ENCODE data around the gene GRIP2. TPM values are rescaled to one million over a fixed set of nuclear protein-coding genes. Genes with fewer than 3 reads are reported as not detected.

Gene GRIP2
- polyA plus RNA-seq (2013) = 0.19 and 0.23 TPM in 2 replicates

GRCh38 chr3:14539742-14540491, at the start of gene GRIP2:
Gene GRIP2, minus strand, starts transcription at chr3:14540342. Its CDS starts 34 bp downstream, at chr3:14540308.
- Histone ChIP-seq H3K79me1 (ENCODE audit: low read length) (no peaks in the 10 kb centered on the region), H3K9ac (ENCODE audit: low read length) (no peak within 1 kb of the TSS), H3K4ac (ENCODE audit: low read depth, low read length) (no peak within 1 kb of the TSS), H3K4me2 (ENCODE audit: low read length) (no peak within 1 kb of the TSS), H2AFZ (ENCODE audit: insufficient read depth, low read length, poor library complexity) (no peak within 1 kb of the TSS), H3K79me2 (ENCODE audit: control insufficient read depth, insufficient read depth, low read length, poor library complexity) (no peaks in the 10 kb centered on the region), H3K4me1 (ENCODE audit: control insufficient read depth in 1 of 2, insufficient read depth in 2 of 2, low read length in 2 of 2) (no peaks in the 10 kb centered on the region), H2AK5ac (ENCODE audit: low read length) (no peak within 1 kb of the TSS), H3K9me3 (ENCODE audit: insufficient read depth, low read depth, low read length) (no peaks in the 10 kb centered on the region), H3K36me3 (ENCODE audit: control insufficient read depth in 1 of 2, insufficient read depth in 2 of 2, low read length in 2 of 2) (no peaks in the 10 kb centered on the region), H3K4me3 (ENCODE audit: low read depth, low read length) (no peak within 1 kb of the TSS), H3K27ac (ENCODE audit: low read depth, low read length) (no peak within 1 kb of the TSS), H4K8ac (ENCODE audit: low read depth, low read length) (no peak within 1 kb of the TSS), H2BK120ac (ENCODE audit: insufficient read depth, low read length, poor library complexity) (no peak within 1 kb of the TSS), H2BK5ac (ENCODE audit: low read depth, low read length, poor library complexity) (no peak within 1 kb of the TSS), H3K27me3 (ENCODE audit: insufficient read depth, low read length) (no peaks in the 10 kb centered on the region), H3K14ac (ENCODE audit: low read length) (no peak within 1 kb of the TSS), H4K12ac (ENCODE audit: low read depth, low read length) (no peak within 1 kb of the TSS), H2BK12ac (ENCODE audit: low read length) (no peak within 1 kb of the TSS), H3K18ac (ENCODE audit: low read length) (no peak within 1 kb of the TSS), H4K91ac (ENCODE audit: low read depth, low read length) (no peak within 1 kb of the TSS), H3K23ac (ENCODE audit: low read length) (no peak within 1 kb of the TSS)
- WGBS (ENCODE audit: extremely low coverage, insufficient coverage, insufficient read length) = no CpG with 5 or more reads among the region's 14 CpGs
- no peak for DNase-seq

GRCh38 chr3:14588425-14589112, 48.4 kb upstream of the GRIP2 start:
- no peaks in the 10 kb centered on the region for H3K4me1 ChIP-seq (ENCODE audit: control insufficient read depth in 1 of 2, insufficient read depth in 2 of 2, low read length in 2 of 2)

GRCh38 chr3:14587740-14588360, 47.7 kb upstream of the GRIP2 start:
- H3K9me3 ChIP-seq (ENCODE audit: insufficient read depth, low read depth, low read length) = peaks cover 4% of the 10 kb centered on the region
- H3K4ac ChIP-seq (ENCODE audit: low read depth, low read length) = no peak overlapping the region
- H3K4me1 ChIP-seq (ENCODE audit: control insufficient read depth in 1 of 2, insufficient read depth in 2 of 2, low read length in 2 of 2) = no peaks in the 10 kb centered on the region
- no peak overlapping the region for H3K4me2 ChIP-seq (ENCODE audit: low read length)
- no peaks in the 10 kb centered on the region for H3K36me3 ChIP-seq (ENCODE audit: control insufficient read depth in 1 of 2, insufficient read depth in 2 of 2, low read length in 2 of 2)
- no peak overlapping the region for H3K9ac ChIP-seq (ENCODE audit: low read length)
- no peak overlapping the region for H2BK12ac ChIP-seq (ENCODE audit: low read length)
- H2BK5ac ChIP-seq (ENCODE audit: low read depth, low read length, poor library complexity) = no peak overlapping the region
- H4K8ac ChIP-seq (ENCODE audit: low read depth, low read length) = no peak overlapping the region
- H3K4me3 ChIP-seq (ENCODE audit: low read depth, low read length) = no peak overlapping the region
- H3K27me3 ChIP-seq (ENCODE audit: insufficient read depth, low read length) = no peaks in the 10 kb centered on the region
- H3K27ac ChIP-seq (ENCODE audit: low read depth, low read length) = no peak overlapping the region
- H3K18ac ChIP-seq (ENCODE audit: low read length) = no peak overlapping the region
- no peak overlapping the region for H2AFZ ChIP-seq (ENCODE audit: insufficient read depth, low read length, poor library complexity)
- H3K14ac ChIP-seq (ENCODE audit: low read length) = no peak overlapping the region
- no peak overlapping the region for H4K12ac ChIP-seq (ENCODE audit: low read depth, low read length)
- DNase-seq = no peak
- H2AK5ac ChIP-seq (ENCODE audit: low read length) = no peak overlapping the region
- H2BK120ac ChIP-seq (ENCODE audit: insufficient read depth, low read length, poor library complexity) = no peak overlapping the region
- H4K91ac ChIP-seq (ENCODE audit: low read depth, low read length) = no peak overlapping the region
- H3K79me1 ChIP-seq (ENCODE audit: low read length) = no peaks in the 10 kb centered on the region
- H3K79me2 ChIP-seq (ENCODE audit: control insufficient read depth, insufficient read depth, low read length, poor library complexity) = no peaks in the 10 kb centered on the region
- H3K23ac ChIP-seq (ENCODE audit: low read length) = no peak overlapping the region
- no CpG with 5 or more reads among the region's 4 CpGs for WGBS (ENCODE audit: extremely low coverage, insufficient coverage, insufficient read length)

More at GRCh38 chr3:14588425-14589112, 48.4 kb upstream of the GRIP2 start:
- WGBS (ENCODE audit: extremely low coverage, insufficient coverage, insufficient read length) = no CpG with 5 or more reads among the region's 6 CpGs
- Histone ChIP-seq H3K9ac (ENCODE audit: low read length) (no peak overlapping the region), H3K4me2 (ENCODE audit: low read length) (no peak overlapping the region), H4K12ac (ENCODE audit: low read depth, low read length) (no peak overlapping the region), H3K36me3 (ENCODE audit: control insufficient read depth in 1 of 2, insufficient read depth in 2 of 2, low read length in 2 of 2) (no peaks in the 10 kb centered on the region), H3K79me1 (ENCODE audit: low read length) (no peaks in the 10 kb centered on the region), H4K91ac (ENCODE audit: low read depth, low read length) (no peak overlapping the region), H3K4ac (ENCODE audit: low read depth, low read length) (no peak overlapping the region), H4K8ac (ENCODE audit: low read depth, low read length) (no peak overlapping the region), H2AK5ac (ENCODE audit: low read length) (no peak overlapping the region), H2AFZ (ENCODE audit: insufficient read depth, low read length, poor library complexity) (no peak overlapping the region), H3K9me3 (ENCODE audit: insufficient read depth, low read depth, low read length) (peaks cover 6% of the 10 kb centered on the region), H3K23ac (ENCODE audit: low read length) (no peak overlapping the region), H3K14ac (ENCODE audit: low read length) (no peak overlapping the region), H3K27me3 (ENCODE audit: insufficient read depth, low read length) (no peaks in the 10 kb centered on the region), H2BK12ac (ENCODE audit: low read length) (no peak overlapping the region), H2BK5ac (ENCODE audit: low read depth, low read length, poor library complexity) (no peak overlapping the region), H3K79me2 (ENCODE audit: control insufficient read depth, insufficient read depth, low read length, poor library complexity) (no peaks in the 10 kb centered on the region), H3K18ac (ENCODE audit: low read length) (no peak overlapping the region), H3K27ac (ENCODE audit: low read depth, low read length) (no peak overlapping the region), H3K4me3 (ENCODE audit: low read depth, low read length) (no peak overlapping the region), H2BK120ac (ENCODE audit: insufficient read depth, low read length, poor library complexity) (no peak overlapping the region)
- no peak for DNase-seq

GRCh38 chr3:14586611-14587010, 46.5 kb upstream of the GRIP2 start:
- no peaks in the 10 kb centered on the region for H3K4me1 ChIP-seq (ENCODE audit: control insufficient read depth in 1 of 2, insufficient read depth in 2 of 2, low read length in 2 of 2)
- no peak overlapping the region for H3K9ac ChIP-seq (ENCODE audit: low read length)
- no peak overlapping the region for H4K12ac ChIP-seq (ENCODE audit: low read depth, low read length)
- H2BK5ac ChIP-seq (ENCODE audit: low read depth, low read length, poor library complexity) = no peak overlapping the region
- peaks cover 5% of the 10 kb centered on the region for H3K9me3 ChIP-seq (ENCODE audit: insufficient read depth, low read depth, low read length)
- H3K79me1 ChIP-seq (ENCODE audit: low read length) = no peaks in the 10 kb centered on the region
- H3K4me2 ChIP-seq (ENCODE audit: low read length) = no peak overlapping the region
- no peak overlapping the region for H4K8ac ChIP-seq (ENCODE audit: low read depth, low read length)
- no peak overlapping the region for H2BK12ac ChIP-seq (ENCODE audit: low read length)
- H3K23ac ChIP-seq (ENCODE audit: low read length) = no peak overlapping the region
- H4K91ac ChIP-seq (ENCODE audit: low read depth, low read length) = no peak overlapping the region
- H3K18ac ChIP-seq (ENCODE audit: low read length) = no peak overlapping the region
- H2AFZ ChIP-seq (ENCODE audit: insufficient read depth, low read length, poor library complexity) = no peak overlapping the region
- H3K4ac ChIP-seq (ENCODE audit: low read depth, low read length) = no peak overlapping the region
- DNase-seq = no peak
- H3K4me3 ChIP-seq (ENCODE audit: low read depth, low read length) = no peak overlapping the region
- H3K27me3 ChIP-seq (ENCODE audit: insufficient read depth, low read length) = no peaks in the 10 kb centered on the region
- no CpG with 5 or more reads among the region's 2 CpGs for WGBS (ENCODE audit: extremely low coverage, insufficient coverage, insufficient read length)
- H3K79me2 ChIP-seq (ENCODE audit: control insufficient read depth, insufficient read depth, low read length, poor library complexity) = no peaks in the 10 kb centered on the region
- H3K14ac ChIP-seq (ENCODE audit: low read length) = no peak overlapping the region
- H2AK5ac ChIP-seq (ENCODE audit: low read length) = no peak overlapping the region
- H3K27ac ChIP-seq (ENCODE audit: low read depth, low read length) = no peak overlapping the region
- no peaks in the 10 kb centered on the region for H3K36me3 ChIP-seq (ENCODE audit: control insufficient read depth in 1 of 2, insufficient read depth in 2 of 2, low read length in 2 of 2)
- no peak overlapping the region for H2BK120ac ChIP-seq (ENCODE audit: insufficient read depth, low read length, poor library complexity)
